ENCODE measurements around the gene BLCAP. TPM values are rescaled to one million over a fixed set of nuclear protein-coding genes. Genes with fewer than 3 reads are reported as not detected.
A peak's percentile ranks its signal among the peaks of the same experiment; 100 is the strongest.
"Not testable (repeated sequence)": the region's sequence is repeated elsewhere in the genome, so short reads cannot be mapped to it uniquely, and the experiment has no call there.

The BLCAP gene
- total RNA-seq, 1 experiment from 2014 or later: 54.3 TPM

DNA sequence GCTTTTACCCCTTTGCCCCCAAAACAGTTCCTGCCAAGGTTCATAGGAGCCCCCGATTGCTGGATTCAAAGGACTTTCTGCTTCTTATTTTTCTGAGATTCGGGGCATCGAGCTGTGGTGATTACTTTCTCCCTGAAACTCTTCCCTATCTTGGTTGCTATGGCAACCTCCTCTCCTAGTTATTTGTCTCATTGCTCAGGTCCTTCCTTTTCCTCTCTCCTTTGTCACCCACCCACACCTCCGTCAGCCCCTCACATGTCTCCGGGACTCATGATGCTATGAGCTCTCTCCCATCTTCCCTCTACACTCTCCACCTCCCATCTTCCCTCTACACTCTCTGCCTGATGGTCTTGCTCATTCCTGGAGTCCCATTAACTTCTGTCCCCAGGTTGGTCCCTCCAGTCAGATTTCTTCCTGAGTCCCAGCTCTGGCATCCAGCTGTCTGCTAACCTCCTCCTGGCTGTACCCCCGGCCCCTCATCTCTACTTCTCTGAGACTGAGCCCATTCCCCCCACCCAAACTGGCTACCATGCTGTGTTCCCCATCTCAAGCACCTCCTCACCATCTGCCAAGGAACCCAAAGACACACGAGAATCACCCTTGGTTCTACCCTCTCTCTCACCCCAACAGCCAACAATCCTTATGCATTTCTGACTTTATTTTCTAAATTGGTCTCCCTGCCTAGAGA, 36.9 kb downstream of the BLCAP start:
- no peak overlapping the region for H3K4ac ChIP-seq (ENCODE audit: low read depth, low read length)
- H3K23me2 ChIP-seq (ENCODE audit: insufficient read length, low read depth, low read length, poor library complexity, severe bottlenecking): no peaks in the 10 kb centered on the region
- Mint-ChIP-seq H3K9me3 (no peaks in the 10 kb centered on the region; a peak in 1 of 5 replicates), H3K36me3 (ENCODE audit: insufficient read depth in 1 of 3, low read depth in 3 of 3) (peaks cover 0 to 5% (median 0%) of the 10 kb centered on the region in 3 experiments; a peak in 2 of 7 replicates), H3K4me3 (no peak overlapping the region; a peak in 1 of 5 replicates), H3K4me1 (peaks cover 21 to 25% of the 10 kb centered on the region in 2 experiments), H3K27ac (no peak overlapping the region; a peak in 2 of 7 replicates), H3K27me3 (ENCODE audit: low read depth) (peaks cover 8% of the 10 kb centered on the region)
- H3K9ac ChIP-seq (ENCODE audit: extremely low read depth, insufficient read length, low read length): no peak overlapping the region
- H3K4me2 ChIP-seq (ENCODE audit: insufficient read depth, insufficient read length, low read length): no peak overlapping the region
- H3K27ac ChIP-seq (ENCODE audit: insufficient read length, low read depth, low read length): no peak overlapping the region
- H3K27me3 ChIP-seq (ENCODE audit: insufficient read depth, low read length): no peaks in the 10 kb centered on the region
- no peaks in the 10 kb centered on the region for H3K79me1 ChIP-seq (ENCODE audit: insufficient read depth, low read depth, low read length, poor library complexity, severe bottlenecking)
- no peaks in the 10 kb centered on the region for H3K79me2 ChIP-seq (ENCODE audit: insufficient read depth, low read length)
- no peaks in the 10 kb centered on the region for H3K9me3 ChIP-seq (ENCODE audit: control insufficient read depth, low read depth, low read length)
- no peak for DNase-seq
- H3K4me1 ChIP-seq (ENCODE audit: insufficient read depth, low read length): no peaks in the 10 kb centered on the region; the same call in 1 of the 2 replicates
- H3T11ph ChIP-seq (ENCODE audit: low read length): no peak overlapping the region
- no peak overlapping the region for H2BK15ac ChIP-seq (ENCODE audit: low read depth, low read length)
- H2AFZ ChIP-seq (ENCODE audit: low read length): no peak overlapping the region
- H4K91ac ChIP-seq (ENCODE audit: insufficient read length, low read depth, low read length): no peak overlapping the region
- H3K18ac ChIP-seq (ENCODE audit: insufficient read length, low read depth, low read length): no peak overlapping the region
- H3K56ac ChIP-seq (ENCODE audit: insufficient read length, low read depth, low read length): no peak overlapping the region
- H2BK120ac ChIP-seq (ENCODE audit: low read depth, low read length, poor library complexity, severe bottlenecking): no peak overlapping the region
- TF ChIP-seq, protein P1, sequence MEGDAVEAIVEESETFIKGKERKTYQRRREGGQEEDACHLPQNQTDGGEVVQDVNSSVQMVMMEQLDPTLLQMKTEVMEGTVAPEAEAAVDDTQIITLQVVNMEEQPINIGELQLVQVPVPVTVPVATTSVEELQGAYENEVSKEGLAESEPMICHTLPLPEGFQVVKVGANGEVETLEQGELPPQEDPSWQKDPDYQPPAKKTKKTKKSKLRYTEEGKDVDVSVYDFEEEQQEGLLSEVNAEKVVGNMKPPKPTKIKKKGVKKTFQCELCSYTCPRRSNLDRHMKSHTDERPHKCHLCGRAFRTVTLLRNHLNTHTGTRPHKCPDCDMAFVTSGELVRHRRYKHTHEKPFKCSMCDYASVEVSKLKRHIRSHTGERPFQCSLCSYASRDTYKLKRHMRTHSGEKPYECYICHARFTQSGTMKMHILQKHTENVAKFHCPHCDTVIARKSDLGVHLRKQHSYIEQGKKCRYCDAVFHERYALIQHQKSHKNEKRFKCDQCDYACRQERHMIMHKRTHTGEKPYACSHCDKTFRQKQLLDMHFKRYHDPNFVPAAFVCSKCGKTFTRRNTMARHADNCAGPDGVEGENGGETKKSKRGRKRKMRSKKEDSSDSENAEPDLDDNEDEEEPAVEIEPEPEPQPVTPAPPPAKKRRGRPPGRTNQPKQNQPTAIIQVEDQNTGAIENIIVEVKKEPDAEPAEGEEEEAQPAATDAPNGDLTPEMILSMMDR (conservative IDR thresholded peaks at IDR 0.05): no peak
- no peak overlapping the region for H4K5ac ChIP-seq (ENCODE audit: insufficient read length, low read depth, low read length)
- H4K20me1 ChIP-seq (ENCODE audit: control insufficient read depth, insufficient read depth, insufficient read length): no peaks in the 10 kb centered on the region
- H3K14ac ChIP-seq (ENCODE audit: insufficient read depth, low read length): no peak overlapping the region
- no peak overlapping the region for H2AK5ac ChIP-seq (ENCODE audit: insufficient read length, low read length)
- H2BK5ac ChIP-seq (ENCODE audit: insufficient read length, low read length): no peak overlapping the region
- no peak overlapping the region for H4K8ac ChIP-seq (replicated peaks; ENCODE audit: insufficient read length, low read depth, low read length)
- no peak overlapping the region for H2BK12ac ChIP-seq (ENCODE audit: insufficient read length, low read depth, low read length)
- H2BK20ac ChIP-seq (ENCODE audit: low read depth, low read length, poor library complexity, severe bottlenecking): no peak overlapping the region
- H3K23ac ChIP-seq (ENCODE audit: insufficient read length, low read depth, low read length): no peak overlapping the region
- WGBS (ENCODE audit: extremely low coverage, insufficient read length, low lambda C conversion rate): no CpG with 5 or more reads among the region's 7 CpGs

DNA sequence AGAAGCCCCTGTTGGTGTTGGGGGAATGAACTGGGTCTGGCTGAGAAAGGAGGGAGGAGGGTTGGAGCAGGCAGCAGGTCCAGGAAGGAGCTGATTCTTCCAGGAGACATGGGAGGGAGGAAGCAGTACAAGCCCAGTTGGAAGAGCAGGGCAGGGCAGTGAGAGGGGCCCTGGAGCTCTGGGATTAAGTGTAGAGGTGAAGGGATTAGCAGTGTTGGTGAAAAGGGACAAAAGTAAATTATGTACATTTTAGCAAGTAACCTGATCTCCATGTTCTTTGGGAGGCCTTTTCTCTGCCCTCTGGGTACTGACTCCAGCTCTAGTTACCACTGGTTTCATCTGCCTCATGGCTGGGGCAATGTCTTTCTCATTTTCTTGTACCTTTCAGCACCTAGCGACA, 41.5 kb downstream of the BLCAP start:
- peaks cover 14% of the 10 kb centered on the region in 2 experiments for H3K9me3 Mint-ChIP-seq
- H3K23me2 ChIP-seq (ENCODE audit: insufficient read length, low read depth, low read length, poor library complexity, severe bottlenecking); H3K4me3 Mint-ChIP-seq; H3K23ac ChIP-seq (ENCODE audit: insufficient read length, low read depth, low read length); H4K5ac ChIP-seq (ENCODE audit: insufficient read length, low read depth, low read length); H2BK12ac ChIP-seq (ENCODE audit: insufficient read length, low read depth, low read length); H3K4me1 ChIP-seq (ENCODE audit: insufficient read depth, low read length); H3K9me3 ChIP-seq (ENCODE audit: control insufficient read depth, low read depth, low read length); H3K56ac ChIP-seq (ENCODE audit: insufficient read length, low read depth, low read length); H4K20me1 ChIP-seq (ENCODE audit: control insufficient read depth, insufficient read depth, insufficient read length); H3K4ac ChIP-seq (ENCODE audit: low read depth, low read length); H3T11ph ChIP-seq (ENCODE audit: low read length); H3K14ac ChIP-seq (ENCODE audit: insufficient read depth, low read length); H4K8ac ChIP-seq (replicated peaks; ENCODE audit: insufficient read length, low read depth, low read length); H4K91ac ChIP-seq (ENCODE audit: insufficient read length, low read depth, low read length); H2BK20ac ChIP-seq (ENCODE audit: low read depth, low read length, poor library complexity, severe bottlenecking); H3K4me2 ChIP-seq (ENCODE audit: insufficient read depth, insufficient read length, low read length); H3K18ac ChIP-seq (ENCODE audit: insufficient read length, low read depth, low read length); H3K79me2 ChIP-seq (ENCODE audit: insufficient read depth, low read length); H3K9ac ChIP-seq (ENCODE audit: extremely low read depth, insufficient read length, low read length); H3K27me3 Mint-ChIP-seq (ENCODE audit: low read depth); H2BK5ac ChIP-seq (ENCODE audit: insufficient read length, low read length); H3K27ac ChIP-seq (ENCODE audit: insufficient read length, low read depth, low read length); H2AK5ac ChIP-seq (ENCODE audit: insufficient read length, low read length); H2AFZ ChIP-seq (ENCODE audit: low read length); H2BK15ac ChIP-seq (ENCODE audit: low read depth, low read length); H2BK120ac ChIP-seq (ENCODE audit: low read depth, low read length, poor library complexity, severe bottlenecking); H3K79me1 ChIP-seq (ENCODE audit: insufficient read depth, low read depth, low read length, poor library complexity, severe bottlenecking); H3K27me3 ChIP-seq (ENCODE audit: insufficient read depth, low read length): not testable (repeated sequence)
- peak overlapping the region; percentile 41 to 73 (median 57); a peak in 5 of 7 replicates for H3K27ac Mint-ChIP-seq
- DNase-seq: peak; percentile 16
- H3K4me1 Mint-ChIP-seq: peaks cover 31 to 33% of the 10 kb centered on the region in 2 experiments
- WGBS (ENCODE audit: extremely low coverage, insufficient read length, low lambda C conversion rate): no CpG with 5 or more reads among the region's 1 CpG
- peaks cover 0 to 20% (median 2%) of the 10 kb centered on the region in 3 experiments; a peak in 6 of 7 replicates for H3K36me3 Mint-ChIP-seq (ENCODE audit: insufficient read depth in 1 of 3, low read depth in 3 of 3)
